ENCODE measurements around the gene SLC25A28.
A peak's percentile ranks its signal among the peaks of the same experiment; 100 is the strongest.

Gene SLC25A28, protein sequence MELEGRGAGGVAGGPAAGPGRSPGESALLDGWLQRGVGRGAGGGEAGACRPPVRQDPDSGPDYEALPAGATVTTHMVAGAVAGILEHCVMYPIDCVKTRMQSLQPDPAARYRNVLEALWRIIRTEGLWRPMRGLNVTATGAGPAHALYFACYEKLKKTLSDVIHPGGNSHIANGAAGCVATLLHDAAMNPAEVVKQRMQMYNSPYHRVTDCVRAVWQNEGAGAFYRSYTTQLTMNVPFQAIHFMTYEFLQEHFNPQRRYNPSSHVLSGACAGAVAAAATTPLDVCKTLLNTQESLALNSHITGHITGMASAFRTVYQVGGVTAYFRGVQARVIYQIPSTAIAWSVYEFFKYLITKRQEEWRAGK

GRCh38 chr10:99619851-99620710, at the start of gene SLC25A28:
SLC25A28 (minus strand) TSS chr10:99620439; CDS start chr10:99620335, 104 bp downstream.
- DNase-seq, result peak; percentile 95 to 99

- no peak for DNase-seq
These were observed 47.0 kb upstream of the SLC25A28 start for GRCh38 chr10:99667108-99667751.

GRCh38 chr10:99665304-99665703, 45.1 kb upstream of the SLC25A28 start:
- no peak for DNase-seq

GRCh38 chr10:99661377-99661763, 41.1 kb upstream of the SLC25A28 start:
- no peak for DNase-seq

DNA sequence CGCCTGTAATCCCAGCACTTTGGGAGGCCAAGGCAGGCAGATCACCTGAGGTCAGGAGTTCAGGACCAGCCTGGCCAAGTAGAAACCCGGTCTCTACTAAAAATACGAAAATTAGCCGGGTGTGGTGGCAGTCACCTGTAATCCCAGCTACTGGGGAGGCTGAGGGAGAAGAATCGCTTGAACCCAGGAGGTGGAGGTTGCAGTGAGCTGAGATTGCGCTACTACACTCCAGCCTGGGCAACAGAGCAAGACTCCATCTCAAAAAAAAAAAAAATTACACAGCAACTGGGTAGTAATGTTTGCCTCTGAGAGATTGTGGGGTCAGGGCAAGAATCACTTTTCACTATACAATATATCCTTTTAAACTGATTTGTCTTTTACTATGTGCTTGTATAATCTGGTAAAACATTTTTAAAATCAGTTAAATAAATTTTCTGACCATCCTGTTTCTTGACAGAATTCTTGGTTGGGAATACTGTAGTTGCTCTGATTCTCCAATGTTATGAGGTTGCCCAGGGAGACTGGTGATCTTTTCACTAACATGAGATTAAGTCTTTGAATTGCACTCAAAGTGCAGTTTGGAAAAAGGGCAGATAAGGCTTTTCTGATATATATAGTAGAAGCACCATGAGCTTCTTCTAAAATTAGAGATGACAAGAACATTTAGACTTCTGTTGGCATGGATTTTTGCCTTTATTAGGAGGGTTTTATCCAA, 40.6 kb upstream of the SLC25A28 start:
- DNase-seq, result no peak

DNA sequence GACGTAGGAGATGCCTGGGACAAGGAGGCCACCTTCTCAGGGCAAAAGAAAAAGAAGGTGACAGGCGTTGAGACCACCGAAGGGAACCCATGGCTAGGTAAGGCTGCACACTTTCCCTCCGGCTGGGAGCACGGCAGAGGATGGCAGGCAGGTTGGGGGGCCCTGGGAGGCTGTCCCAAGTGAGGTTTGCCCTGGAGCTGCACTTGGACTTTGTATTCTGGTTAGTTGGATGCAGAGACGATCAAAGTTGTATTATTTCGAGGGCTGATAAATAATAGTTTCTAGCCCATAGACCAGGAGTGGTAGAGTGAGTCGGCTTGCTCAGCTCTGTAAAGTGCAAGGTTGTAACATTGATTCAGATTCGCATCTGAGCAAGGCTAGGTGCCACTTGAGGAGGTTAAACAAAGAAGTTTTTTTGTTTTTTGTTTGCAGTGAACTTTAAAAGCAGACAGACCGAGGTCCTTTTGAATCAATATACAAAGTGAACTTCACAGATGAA, 39.7 kb upstream of the SLC25A28 start:
- DNase-seq, result no peak

- peak; percentile 90 to 95 for DNase-seq
These were observed 39.0 kb upstream of the SLC25A28 start, which contains the start of gene ENTPD7 for GRCh38 chr10:99659031-99659867. ENTPD7 (plus strand) TSS chr10:99659509; CDS start chr10:99659957, 448 bp downstream.

GRCh38 chr10:99658622-99659030, 38.4 kb upstream of the SLC25A28 start:
- peak in 1 of 2 experiments; percentile 22 for DNase-seq

GRCh38 chr10:99656199-99657064, 36.2 kb upstream of the SLC25A28 start:
- no peak for DNase-seq

GRCh38 chr10:99654390-99655175, 34.3 kb upstream of the SLC25A28 start:
- no peak for DNase-seq

GRCh38 chr10:99652800-99653390, 32.7 kb upstream of the SLC25A28 start:
- no peak for DNase-seq

- no peak for DNase-seq
These were observed 28.5 kb upstream of the SLC25A28 start for GRCh38 chr10:99648717-99649116.

DNA sequence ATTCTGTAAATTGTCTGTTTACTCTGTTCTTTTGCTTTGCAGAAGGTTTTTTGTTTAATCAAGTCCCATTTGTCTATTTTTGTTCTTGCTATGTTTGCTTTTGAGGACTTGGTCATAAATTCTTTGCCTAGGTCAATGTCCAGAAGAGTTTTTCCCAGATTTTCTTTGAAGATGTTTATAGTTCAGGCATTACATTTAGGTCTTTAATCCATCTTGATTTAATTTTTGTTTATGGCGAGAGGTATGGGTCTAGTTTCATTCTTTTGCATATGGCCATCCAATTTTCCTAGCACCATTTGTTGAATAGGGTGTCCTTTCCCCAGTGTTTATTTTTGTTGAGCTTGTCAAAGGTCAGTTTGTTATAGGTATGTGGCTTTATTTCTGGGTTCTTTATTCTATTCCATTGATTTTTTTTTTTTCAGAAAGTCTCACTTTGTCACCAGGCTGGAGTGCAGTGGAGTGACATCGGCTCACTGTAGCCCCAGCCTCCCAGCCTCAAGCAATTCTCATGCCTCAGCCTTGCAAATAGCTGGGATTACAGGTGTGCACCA, 27.4 kb upstream of the SLC25A28 start:
- DNase-seq, result no peak

- DNase-seq, result no peak
These were observed 13.6 kb upstream of the SLC25A28 start for GRCh38 chr10:99633832-99634231.

- no peak for DNase-seq
These were observed 11.3 kb upstream of the SLC25A28 start for GRCh38 chr10:99631496-99631895.

DNA sequence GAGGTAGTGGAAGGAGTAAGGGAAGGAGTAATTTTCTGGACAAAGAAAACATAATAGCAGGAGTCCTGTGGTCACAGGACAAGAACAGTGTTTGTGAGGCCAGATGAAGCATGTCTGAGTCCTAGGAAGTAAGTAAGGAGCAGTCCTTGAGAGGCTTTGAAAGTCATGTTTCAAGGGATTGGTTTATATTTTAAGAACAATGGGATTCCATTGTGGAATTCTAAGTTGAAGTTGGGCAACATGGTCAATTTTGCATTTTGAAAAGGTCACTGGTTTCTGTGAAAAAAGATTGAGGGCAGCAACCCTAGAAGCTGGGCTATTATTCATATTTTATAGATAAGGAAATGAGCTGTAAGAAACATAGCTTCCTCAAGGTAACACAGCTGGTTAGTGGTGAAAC, 10.8 kb upstream of the SLC25A28 start:
- DNase-seq, result no peak

DNA sequence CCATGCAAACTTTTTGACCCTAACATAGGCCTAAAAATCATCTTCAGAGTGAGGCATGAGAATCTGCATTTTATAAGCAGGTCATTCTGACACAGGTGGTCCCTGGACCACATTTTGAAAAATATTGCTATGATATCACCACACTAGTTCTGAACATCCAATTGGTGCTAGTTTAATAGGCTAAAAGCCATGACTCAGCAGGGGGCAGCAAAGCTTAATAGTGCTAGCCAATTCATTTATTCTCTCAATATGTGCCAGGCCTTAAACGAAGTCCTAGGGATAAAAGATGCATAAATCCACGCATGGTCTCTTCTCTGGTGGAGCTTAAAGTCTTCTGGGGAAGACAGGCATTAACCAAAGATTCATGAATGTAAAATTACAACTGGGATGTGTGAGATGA, 10.2 kb upstream of the SLC25A28 start:
- no peak for DNase-seq

GRCh38 chr10:99629625-99629978, 9.4 kb upstream of the SLC25A28 start:
- DNase-seq, result no peak
